ENCODE data around the gene H19.

Gene H19

GRCh38 chr11:1987024-1987423 is 10.6 kb downstream of the H19 start:
- no peak for TF ChIP-seq CTCF (conservative IDR thresholded peaks at IDR 0.05)
- no peak overlapping the region for H3K27ac ChIP-seq

GRCh38 chr11:1983601-1983961 is 14.1 kb downstream of the H19 start:
- no peak for TF ChIP-seq CTCF (conservative IDR thresholded peaks at IDR 0.05)

GRCh38 chr11:1982873-1983600 is 14.6 kb downstream of the H19 start:
- H3K27ac ChIP-seq: no peak overlapping the region
- TF ChIP-seq CTCF (conservative IDR thresholded peaks at IDR 0.05): no peak

More at GRCh38 chr11:1983601-1983961, 14.1 kb downstream of the H19 start:
- H3K27ac ChIP-seq: no peak overlapping the region

- TF ChIP-seq CTCF (conservative IDR thresholded peaks at IDR 0.05): no peak
- H3K27ac ChIP-seq: no peak overlapping the region
These were observed 18.0 kb downstream of the H19 start for GRCh38 chr11:1979607-1980006.

GRCh38 chr11:1978720-1979473 is 18.7 kb downstream of the H19 start:
- TF ChIP-seq CTCF (conservative IDR thresholded peaks at IDR 0.05): no peak
- no peak overlapping the region for H3K27ac ChIP-seq

GRCh38 chr11:1975185-1975584 is 22.5 kb downstream of the H19 start:
- no peak for TF ChIP-seq CTCF (conservative IDR thresholded peaks at IDR 0.05)
- no peak overlapping the region for H3K27ac ChIP-seq

GRCh38 chr11:1970956-1971355 is 26.7 kb downstream of the H19 start:
- no peak for TF ChIP-seq CTCF (conservative IDR thresholded peaks at IDR 0.05)

More at GRCh38 chr11:1970956-1971355, 26.7 kb downstream of the H19 start:
- no peak overlapping the region for H3K27ac ChIP-seq
